Neuronal stem cell (in vitro differentiated cells): ENCODE data around the gene GYS2.

Experiments used
- DNase-seq: peaks from one replicate; pipeline ENCODE4 v3.0.0-alpha.2; 2013; ENCODE audit warnings: low spot score
- H2AFZ ChIP-seq: one replicate; pipeline ENCODE4 v1.6.1; 2013; ENCODE audit warnings: mild to moderate bottlenecking, low read length, inconsistent platforms
- H2AK5ac ChIP-seq: 2 replicates; pipeline ENCODE4 v1.6.1; 2013; ENCODE audit warnings: low read depth, mild to moderate bottlenecking, inconsistent platforms, low read length, moderate library complexity, mixed read lengths
- H2BK120ac ChIP-seq: 2 replicates; pipeline ENCODE4 v1.6.1; 2013; ENCODE audit warnings: low read depth, mild to moderate bottlenecking, inconsistent platforms, low read length, moderate library complexity, mixed read lengths
- H2BK12ac ChIP-seq: one replicate; pipeline ENCODE4 v1.6.1; 2013; ENCODE audit warnings: low read length, inconsistent platforms
- H2BK15ac ChIP-seq: 2 replicates; pipeline ENCODE4 v1.6.1; 2013; ENCODE audit warnings: mild to moderate bottlenecking, low read length, inconsistent platforms, mixed read lengths
- H2BK5ac ChIP-seq: one replicate; pipeline ENCODE4 v1.6.1; 2013; ENCODE audit warnings: inconsistent platforms, mild to moderate bottlenecking, low read length, moderate library complexity
- H3K14ac ChIP-seq: one replicate; pipeline ENCODE4 v1.6.1; 2013; ENCODE audit warnings: low read length, inconsistent platforms
- H3K18ac ChIP-seq: 2 replicates; pipeline ENCODE4 v1.6.1; 2013; ENCODE audit warnings: low read length, inconsistent platforms
- H3K23ac ChIP-seq: 2 replicates; pipeline ENCODE4 v1.6.1; 2013; ENCODE audit warnings: low read depth, mild to moderate bottlenecking, mixed read lengths, low read length, inconsistent platforms; ENCODE audit not compliant: poor library complexity
- H3K27ac ChIP-seq: replicated peaks from 3 replicates; pipeline ENCODE4 v1.5.1; 2013; ENCODE audit warnings: low read length, inconsistent platforms
- H3K27me3 ChIP-seq, 3 experiments: 2 replicates each; pipeline ENCODE4 v1.6.1; 2013; ENCODE audit warnings: low read length in 3 of 3, mild to moderate bottlenecking in 2 of 3, inconsistent platforms in 1 of 3, low read depth in 1 of 3, mixed read lengths in 1 of 3, moderate library complexity in 1 of 3; ENCODE audit not compliant: control insufficient read depth in 3 of 3, insufficient read depth in 3 of 3
- H3K36me3 ChIP-seq, 2 donors: replicated peaks in 1 of 2; 2 replicates each; pipeline ENCODE4 v1.6.1; 2013; ENCODE audit warnings: low read length in 2 of 2; ENCODE audit not compliant: control insufficient read depth in 2 of 2, insufficient read depth in 2 of 2
- H3K4ac ChIP-seq: 2 replicates; pipeline ENCODE4 v1.6.1; 2013; ENCODE audit warnings: inconsistent platforms, mild to moderate bottlenecking, low read length, moderate library complexity
- H3K4me1 ChIP-seq, 2 donors: 1 replicate in 1 of 2; 2 replicates in 1 of 2; pipeline ENCODE4 v1.6.1; 2013; ENCODE audit warnings: low read length in 2 of 2, low read depth in 1 of 2; ENCODE audit not compliant: control insufficient read depth in 2 of 2, insufficient read depth in 1 of 2
- H3K4me2 ChIP-seq: one replicate; pipeline ENCODE4 v1.6.1; 2013; ENCODE audit warnings: mild to moderate bottlenecking, low read length, inconsistent platforms; ENCODE audit not compliant: insufficient read depth, poor library complexity, severe bottlenecking
- H3K4me3 ChIP-seq, 2 donors: 2 replicates each; pipeline ENCODE4 v1.5.1; 2013; ENCODE audit warnings: low read length in 2 of 2, mild to moderate bottlenecking in 2 of 2, inconsistent platforms in 1 of 2, moderate library complexity in 1 of 2
- H3K79me1 ChIP-seq: one replicate; pipeline ENCODE4 v1.6.1; 2013; ENCODE audit warnings: low read depth, mild to moderate bottlenecking, inconsistent platforms, low read length, moderate library complexity
- H3K9ac ChIP-seq: one replicate; pipeline ENCODE4 v1.6.1; 2013; ENCODE audit warnings: mild to moderate bottlenecking, low read depth, low read length, inconsistent platforms; ENCODE audit not compliant: poor library complexity
- H3K9me3 ChIP-seq, 2 donors: replicated peaks in 1 of 2; 2 replicates each; pipeline versions ENCODE3 to v1.6.1; 2013; ENCODE audit warnings: low read length in 2 of 2, mild to moderate bottlenecking in 2 of 2, inconsistent platforms in 1 of 2, low read depth in 1 of 2, mixed read lengths in 1 of 2, moderate library complexity in 1 of 2; ENCODE audit not compliant: control insufficient read depth in 2 of 2, insufficient read depth in 1 of 2
- H4K8ac ChIP-seq: one replicate; pipeline ENCODE4 v1.6.1; 2013; ENCODE audit warnings: low read depth, mild to moderate bottlenecking, inconsistent platforms, low read length, moderate library complexity
- H4K91ac ChIP-seq: one replicate; pipeline ENCODE4 v1.6.1; 2013; ENCODE audit warnings: low read length, low read depth, mild to moderate bottlenecking, inconsistent platforms; ENCODE audit not compliant: poor library complexity
- WGBS, 2 donors: extraction: QIAGEN DNeasy Blood & Tissue Kit; methylation state at CpG; one replicate each; pipeline ENCODE4 v1.1.7; 2013; ENCODE audit warnings: missing lambda C conversion rate in 2 of 2, mixed read lengths in 1 of 2; ENCODE audit not compliant: insufficient read length in 2 of 2, insufficient replicate concordance in 1 of 2; ENCODE audit errors: extremely low coverage in 2 of 2; 5-methylcytosine and 5-hydroxymethylcytosine counted together

Gene GYS2

DNA sequence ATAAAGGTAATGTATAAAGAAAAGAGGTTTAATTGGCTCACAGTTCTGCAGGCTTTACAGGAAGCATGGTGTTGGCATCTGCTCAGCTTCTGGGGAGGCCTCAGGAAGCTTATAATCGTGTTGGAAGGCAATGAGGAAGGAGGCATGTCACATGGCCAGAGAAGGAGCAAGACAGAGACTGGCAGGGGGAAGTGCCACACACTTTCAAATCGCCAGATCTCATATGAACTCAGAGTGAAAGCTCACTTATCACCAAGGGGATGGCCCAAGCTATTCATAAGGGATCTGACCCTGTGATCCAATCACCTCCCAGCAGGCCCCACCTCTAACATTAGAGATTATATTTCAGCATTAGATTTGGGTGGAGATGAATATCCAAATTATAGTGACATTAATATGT lies 26.7 kb upstream of the GYS2 start:
- H3K9ac ChIP-seq: no peak overlapping the region
- no peaks in the 10 kb centered on the region for H3K9me3 ChIP-seq
- no peak overlapping the region for H2BK5ac ChIP-seq
- no peak for DNase-seq
- no peaks in the 10 kb centered on the region for H3K79me1 ChIP-seq
- H3K4me1 ChIP-seq: no peaks in the 10 kb centered on the region
- no peak overlapping the region for H2BK15ac ChIP-seq
- no peak overlapping the region for H2AFZ ChIP-seq
- H3K4me2 ChIP-seq: no peak overlapping the region
- no peak overlapping the region for H3K23ac ChIP-seq
- no peak overlapping the region for H2BK120ac ChIP-seq
- peaks cover 10 to 32% of the 10 kb centered on the region in 2 donors for H3K36me3 ChIP-seq
- no peak overlapping the region for H3K14ac ChIP-seq
- H4K8ac ChIP-seq: no peak overlapping the region
- no CpG with 5 or more reads among the region's 2 CpGs for WGBS, 2 donors
- no peak overlapping the region for H3K4ac ChIP-seq
- no peaks in the 10 kb centered on the region for H3K27me3 ChIP-seq
- no peak overlapping the region for H3K27ac ChIP-seq
- no peak overlapping the region for H2AK5ac ChIP-seq
- H2BK12ac ChIP-seq: no peak overlapping the region
- H3K18ac ChIP-seq: no peak overlapping the region
- H4K91ac ChIP-seq: no peak overlapping the region
- no peak overlapping the region for H3K4me3 ChIP-seq

DNA sequence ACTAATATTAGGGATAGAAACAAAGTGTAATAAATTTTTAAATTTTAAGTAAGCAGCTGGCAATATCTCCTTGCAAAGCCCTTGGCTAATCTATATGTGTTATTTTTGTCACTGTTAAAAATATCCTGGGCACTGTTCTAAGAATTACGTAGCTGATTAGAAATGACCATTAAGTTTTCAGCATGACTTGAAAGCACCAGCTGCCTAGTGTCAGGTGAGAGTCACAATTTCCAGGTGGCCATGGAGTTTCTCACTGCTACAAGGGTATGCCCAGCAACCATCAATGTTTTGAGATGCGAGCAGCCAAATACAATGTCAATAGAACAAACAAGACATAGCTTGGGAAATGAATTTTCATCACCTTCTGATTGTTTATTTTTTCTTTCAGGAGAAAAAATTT lies 23.3 kb upstream of the GYS2 start:
- WGBS, 2 donors: no CpG with 5 or more reads among the region's 2 CpGs
- no peak overlapping the region for H2AFZ ChIP-seq
- no peak overlapping the region for H3K27ac ChIP-seq
- no peak overlapping the region for H3K4me2 ChIP-seq
- H2BK12ac ChIP-seq: no peak overlapping the region
- no peaks in the 10 kb centered on the region for H3K27me3 ChIP-seq
- H3K9me3 ChIP-seq: no peaks in the 10 kb centered on the region
- H3K23ac ChIP-seq: no peak overlapping the region
- H3K4ac ChIP-seq: no peak overlapping the region
- H2BK15ac ChIP-seq: no peak overlapping the region
- no peak overlapping the region for H3K14ac ChIP-seq
- H4K91ac ChIP-seq: no peak overlapping the region
- no peak overlapping the region for H2AK5ac ChIP-seq
- no peaks in the 10 kb centered on the region for H3K79me1 ChIP-seq
- no peak overlapping the region for H3K9ac ChIP-seq
- H4K8ac ChIP-seq: no peak overlapping the region
- no peak overlapping the region for H2BK5ac ChIP-seq
- DNase-seq: no peak
- H3K36me3 ChIP-seq: peaks cover 0 to 2% of the 10 kb centered on the region in 2 donors
- no peaks in the 10 kb centered on the region for H3K4me1 ChIP-seq
- no peak overlapping the region for H3K4me3 ChIP-seq
- no peak overlapping the region for H3K18ac ChIP-seq
- H2BK120ac ChIP-seq: no peak overlapping the region

DNA sequence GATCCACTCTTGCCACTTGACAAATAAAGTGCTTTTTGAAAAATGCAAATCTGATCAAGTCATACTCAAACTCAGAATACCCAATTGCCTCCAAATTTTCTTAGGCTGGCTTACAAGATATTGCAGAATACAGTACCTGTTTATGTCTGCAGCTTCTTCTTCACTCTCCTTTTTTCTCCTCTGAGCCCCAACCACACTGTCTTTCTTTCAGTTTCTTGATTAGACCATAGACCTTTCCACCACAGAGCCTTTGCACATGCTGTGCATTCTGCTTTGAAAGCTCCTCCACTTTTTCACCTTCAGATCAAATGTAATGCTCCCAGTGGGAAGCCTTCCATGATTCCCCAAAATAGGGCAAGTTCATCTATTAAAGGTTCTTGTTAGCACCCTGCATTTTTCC lies 13.9 kb upstream of the GYS2 start:
- Histone ChIP-seq H3K4me3 (no peak overlapping the region), H3K4ac (no peak overlapping the region), H3K27ac (no peak overlapping the region), H3K4me2 (no peak overlapping the region), H3K23ac (no peak overlapping the region), H2BK5ac (no peak overlapping the region), H3K36me3 (no peaks in the 10 kb centered on the region), H3K9me3 (no peaks in the 10 kb centered on the region), H3K14ac (no peak overlapping the region), H4K91ac (no peak overlapping the region), H3K79me1 (no peaks in the 10 kb centered on the region), H2BK120ac (no peak overlapping the region), H2BK12ac (no peak overlapping the region), H3K9ac (no peak overlapping the region), H2AK5ac (no peak overlapping the region), H3K4me1 (no peaks in the 10 kb centered on the region), H3K18ac (no peak overlapping the region), H2BK15ac (no peak overlapping the region), H4K8ac (no peak overlapping the region), H3K27me3 (no peaks in the 10 kb centered on the region), H2AFZ (no peak overlapping the region)
- DNase-seq: no peak

DNA sequence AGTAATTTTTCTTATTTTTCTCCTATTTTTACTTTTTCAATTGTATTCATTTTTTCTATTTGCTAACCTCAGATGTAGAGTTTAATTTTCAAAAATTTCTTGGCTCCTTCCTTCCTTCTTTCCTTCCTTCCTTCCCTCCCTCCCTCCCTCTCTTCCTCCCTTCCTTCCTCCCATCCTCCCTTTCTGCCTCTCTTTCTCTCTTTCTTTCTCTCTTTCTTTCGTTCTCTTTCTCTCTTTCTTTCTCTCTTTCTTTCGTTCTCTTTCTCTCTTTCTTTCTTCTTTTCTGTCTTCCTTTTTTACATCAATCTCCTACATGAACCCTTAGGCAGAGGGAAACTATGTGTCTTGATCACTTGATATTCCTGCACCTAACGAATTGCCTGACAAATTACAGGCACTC lies 12.4 kb upstream of the GYS2 start:
- no peaks in the 10 kb centered on the region for H3K27me3 ChIP-seq
- no CpG with 5 or more reads among the region's 3 CpGs for WGBS, 2 donors

More for the DNA sequence above, 12.4 kb upstream of the GYS2 start:
- Histone ChIP-seq H3K4ac (no peak overlapping the region), H3K14ac (no peak overlapping the region), H3K23ac (no peak overlapping the region), H3K36me3 (no peaks in the 10 kb centered on the region), H3K18ac (no peak overlapping the region), H3K27ac (no peak overlapping the region), H2AFZ (no peak overlapping the region), H2BK15ac (no peak overlapping the region), H4K91ac (no peak overlapping the region), H2BK12ac (no peak overlapping the region), H3K4me2 (no peak overlapping the region), H2AK5ac (no peak overlapping the region), H3K9ac (no peak overlapping the region), H2BK5ac (no peak overlapping the region), H3K4me3 (no peak overlapping the region), H4K8ac (no peak overlapping the region), H3K79me1 (no peaks in the 10 kb centered on the region), H2BK120ac (no peak overlapping the region), H3K9me3 (no peaks in the 10 kb centered on the region), H3K4me1 (no peaks in the 10 kb centered on the region)
- no peak for DNase-seq
